BJ (cell line): ENCODE data around the gene ATP6V0E1. TPM values are rescaled to one million over a fixed set of nuclear protein-coding genes. Genes with fewer than 3 reads are reported as not detected.

Source experiments
- CTCF ChIA-PET: fragments of 350-600 bp; formaldehyde crosslinking; extraction: SDS; loops from one replicate; lab custom pipeline; 2021; ENCODE audit warnings: antibody characterized with exemption, inconsistent platforms; lab: Yijun Ruan, JAX
- POLR2A ChIA-PET: fragments of 300-600 bp; sonication (Branson Sonifier 250); formaldehyde crosslinking; extraction: SDS; loops from one replicate; lab custom pipeline; 2021; ENCODE audit warnings: antibody characterized with exemption; lab: Charles Lee
- DNase-seq: peaks from one replicate; pipeline ENCODE4 v3.0.0-alpha.2; 2011; ENCODE audit warnings: low read depth
- H3K27me3 ChIP-seq: 2 replicates; pipeline ENCODE4 v1.6.0; 2011; ENCODE audit warnings: low read length; ENCODE audit not compliant: control insufficient read depth, insufficient read depth
- H3K36me3 ChIP-seq: 2 replicates; pipeline ENCODE4 v1.5.1; 2011; ENCODE audit warnings: low read length; ENCODE audit not compliant: control insufficient read depth, insufficient read depth
- H3K4me3 ChIP-seq: 2 replicates; pipeline ENCODE4 v1.5.1; 2011; ENCODE audit warnings: low read depth, mild to moderate bottlenecking, control low read depth, low read length
- CTCF ChIP-seq: IDR thresholded peaks from 2 replicates; pipeline ENCODE4 v1.5.1; 2011; ENCODE audit warnings: low read depth, mild to moderate bottlenecking, control low read depth, inconsistent platforms, low read length, moderate library complexity; ENCODE audit not compliant: insufficient read depth
- polyA plus RNA-seq: library from polyadenylated mRNA; depleted of rRNA; stranded (reverse); fragments of >200 nt; gene quantifications from 2 replicates; pipeline ENCODE4 v1.2.3, GENCODE V29; 2011

ATP6V0E1 gene
- polyA plus RNA-seq, 1 experiment = 491 TPM

GRCh38 chr5:172953776-172954675, 29.5 kb upstream of the ATP6V0E1 start:
- Histone ChIP-seq H3K27me3 (no peaks in the 10 kb centered on the region), H3K36me3 (0 out of 2 replicates have a peak, but pooled peaks cover 2% of the 10 kb centered on the region), H3K4me3 (no peak overlapping the region)
- no peak for TF ChIP-seq CTCF
- ChIA-PET POLR2A (interaction anchor here (0.6 to 1.3 kb wide), 6 partner anchors 12 to 242 kb away, joined by 3 to 11 read pairs (median 4); no protein-coding TSS in a partner anchor), CTCF (interaction anchor here (0.8 to 2.7 kb wide), 7 partner anchors 22 to 247 kb away, joined by 3 to 19 read pairs (median 4); no protein-coding TSS in a partner anchor)
- DNase-seq = peak; percentile 93

GRCh38 chr5:172954751-172955159, 28.8 kb upstream of the ATP6V0E1 start:
- CTCF ChIA-PET = interaction anchor here (1.3 to 2.7 kb wide), 3 partner anchors 15 to 241 kb away, joined by 6 to 19 read pairs (median 11); no protein-coding TSS in a partner anchor
- Histone ChIP-seq H3K27me3 (no peaks in the 10 kb centered on the region), H3K36me3 (0 out of 2 replicates have a peak, but pooled peaks cover 2% of the 10 kb centered on the region), H3K4me3 (no peak overlapping the region)
- no peak for TF ChIP-seq CTCF
- no peak for DNase-seq
- POLR2A ChIA-PET = interaction anchor here (0.6 to 1.0 kb wide), 4 partner anchors 13 to 843 kb away, joined by 3 to 8 read pairs (median 5); no protein-coding TSS in a partner anchor

- DNase-seq = no peak
- no peaks in the 10 kb centered on the region for H3K27me3 ChIP-seq
- ChIA-PET POLR2A (no interaction called here), CTCF (interaction anchor here (1.9 kb wide), 1 partner anchor 17 kb away, joined by 6 read pairs; no protein-coding TSS in a partner anchor)
- TF ChIP-seq CTCF = no peak
- H3K4me3 ChIP-seq = no peak overlapping the region
- H3K36me3 ChIP-seq = no peaks in the 10 kb centered on the region; the same call in 1 of the 2 replicates
Observed at GRCh38 chr5:172956228-172956627, 27.3 kb upstream of the ATP6V0E1 start.

GRCh38 chr5:172956936-172957335, 26.6 kb upstream of the ATP6V0E1 start:
- H3K4me3 ChIP-seq = no peak overlapping the region
- TF ChIP-seq CTCF = no peak
- H3K36me3 ChIP-seq = no peaks in the 10 kb centered on the region; the same call in 1 of the 2 replicates
- ChIA-PET POLR2A (no interaction called here), CTCF (interaction anchor here (1.8 kb wide), 1 partner anchor 23 kb away, joined by 3 read pairs; no protein-coding TSS in a partner anchor)
- H3K27me3 ChIP-seq = no peaks in the 10 kb centered on the region
- DNase-seq = no peak

- POLR2A ChIA-PET = no interaction called here
- Histone ChIP-seq H3K27me3 (no peaks in the 10 kb centered on the region), H3K4me3 (no peak overlapping the region), H3K36me3 (no peaks in the 10 kb centered on the region; the same call in 1 of the 2 replicates)
- CTCF ChIA-PET = interaction anchor here (1.8 kb wide), 1 partner anchor 22 kb away, joined by 3 read pairs; no protein-coding TSS in a partner anchor
- no peak for DNase-seq
- TF ChIP-seq CTCF = no peak
Observed at GRCh38 chr5:172957458-172957857, 26.1 kb upstream of the ATP6V0E1 start.
